ENCODE results near the gene REP15.

DNA sequence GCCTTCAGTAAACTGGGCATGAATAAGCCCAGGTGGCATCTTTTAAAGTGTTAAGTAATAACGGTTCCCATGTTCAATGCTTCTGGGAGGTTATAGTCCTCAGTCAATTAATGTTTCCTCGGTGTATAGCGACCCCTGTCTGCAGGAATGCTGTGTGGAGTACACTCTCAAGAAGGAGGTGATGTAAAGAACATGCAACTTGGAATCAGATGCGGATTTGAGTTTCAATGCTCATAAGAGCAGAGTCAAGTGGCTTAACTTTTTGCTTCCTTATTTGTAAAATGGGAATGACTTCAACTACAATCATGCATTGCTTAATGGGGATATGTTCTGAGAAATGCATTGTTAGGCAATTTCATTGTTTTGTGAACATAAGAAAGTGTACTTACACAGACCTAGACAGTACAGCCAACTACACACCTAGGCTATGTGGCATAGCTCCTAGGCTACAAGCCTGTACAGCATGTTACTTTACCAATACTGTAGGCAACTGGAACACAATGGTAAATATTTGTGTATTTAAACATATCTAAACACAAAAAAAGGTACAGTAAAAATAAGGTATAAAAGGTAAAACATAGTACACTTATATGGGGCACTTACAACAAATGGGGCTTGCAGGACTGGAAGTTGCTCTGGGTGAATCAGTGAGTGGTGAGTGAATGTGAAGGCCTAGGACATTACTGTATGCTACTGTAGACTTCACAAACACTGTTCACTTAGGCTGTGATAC is 7.6 kb downstream of the REP15 start:
- TF ChIP-seq, protein P1, sequence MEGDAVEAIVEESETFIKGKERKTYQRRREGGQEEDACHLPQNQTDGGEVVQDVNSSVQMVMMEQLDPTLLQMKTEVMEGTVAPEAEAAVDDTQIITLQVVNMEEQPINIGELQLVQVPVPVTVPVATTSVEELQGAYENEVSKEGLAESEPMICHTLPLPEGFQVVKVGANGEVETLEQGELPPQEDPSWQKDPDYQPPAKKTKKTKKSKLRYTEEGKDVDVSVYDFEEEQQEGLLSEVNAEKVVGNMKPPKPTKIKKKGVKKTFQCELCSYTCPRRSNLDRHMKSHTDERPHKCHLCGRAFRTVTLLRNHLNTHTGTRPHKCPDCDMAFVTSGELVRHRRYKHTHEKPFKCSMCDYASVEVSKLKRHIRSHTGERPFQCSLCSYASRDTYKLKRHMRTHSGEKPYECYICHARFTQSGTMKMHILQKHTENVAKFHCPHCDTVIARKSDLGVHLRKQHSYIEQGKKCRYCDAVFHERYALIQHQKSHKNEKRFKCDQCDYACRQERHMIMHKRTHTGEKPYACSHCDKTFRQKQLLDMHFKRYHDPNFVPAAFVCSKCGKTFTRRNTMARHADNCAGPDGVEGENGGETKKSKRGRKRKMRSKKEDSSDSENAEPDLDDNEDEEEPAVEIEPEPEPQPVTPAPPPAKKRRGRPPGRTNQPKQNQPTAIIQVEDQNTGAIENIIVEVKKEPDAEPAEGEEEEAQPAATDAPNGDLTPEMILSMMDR (conservative IDR thresholded peaks at IDR 0.05 in 1 of 2, IDR thresholded peaks at IDR 0.05 in 1 of 2; ENCODE audit: low read depth in 1 of 2, low read length in 2 of 2): peak; percentile 79 to 89
- TF ChIP-seq EZH2 (IDR thresholded peaks at IDR 0.05; ENCODE audit: low read length, missing control alignments): no peak

All from fibroblast of lung (primary cell).